Cardiac muscle cell (in vitro differentiated cells and primary cell): Measurements from ENCODE around the gene ABCC8. TPM values are rescaled to one million over a fixed set of nuclear protein-coding genes. Genes with fewer than 3 reads are reported as not detected.

ENCODE experiments used
- DNase-seq, 2 donors: peaks; one replicate each; pipeline versions ENCODE4 v3.0.0 to v3.0.0-alpha.2; 2010 to 2017; ENCODE audit warnings: low read depth in 1 of 2, low spot score in 1 of 2
- H3K27ac ChIP-seq: fragments of 200-600 bp; sonication (generic); 2 replicates; pipeline ENCODE4 v1.5.1; 2016
- H3K27me3 ChIP-seq: fragments of 200-600 bp; sonication (generic); 2 replicates; pipeline ENCODE4 v1.6.0; 2016; ENCODE audit warnings: control low read depth
- H3K36me3 ChIP-seq: fragments of 200-600 bp; sonication (generic); 2 replicates; pipeline ENCODE4 v1.5.1; 2016; ENCODE audit warnings: control low read depth
- H3K4me1 ChIP-seq: fragments of 200-600 bp; sonication (generic); 2 replicates; pipeline ENCODE4 v1.8.1; 2017; ENCODE audit warnings: low read depth, mild to moderate bottlenecking, mixed run types
- H3K4me3 ChIP-seq: fragments of 200-600 bp; sonication (generic); 2 replicates; pipeline ENCODE4 v1.5.1; 2016; ENCODE audit warnings: mild to moderate bottlenecking
- H3K9me3 ChIP-seq: fragments of 200-600 bp; sonication (generic); 2 replicates; pipeline ENCODE4 v1.5.1; 2017; ENCODE audit warnings: low read depth, mild to moderate bottlenecking, control low read depth
- polyA plus RNA-seq: library from polyadenylated mRNA; unstranded; fragments of >200 nt; fragmentation: Nextera tagmentation; extraction: Ambion mirVana; gene quantifications from 2 replicates; pipeline ENCODE4 v1.2.1, GENCODE V29; 2016
- total RNA-seq: library from RNA; depleted of rRNA; stranded (reverse); fragments of >200 nt; gene quantifications from 2 replicates; pipeline ENCODE4 v1.2.3, GENCODE V29; 2016
- TF ChIP-seq, protein P1 (sequence below): IDR thresholded peaks from 2 replicates; pipeline ENCODE4 v1.5.1; 2012; ENCODE audit warnings: low read depth, mild to moderate bottlenecking, low read length

ABCC8 gene
- total and polyA plus RNA-seq, 2 experiments from 2014 or later = 2.4 to 5.3 TPM

DNA sequence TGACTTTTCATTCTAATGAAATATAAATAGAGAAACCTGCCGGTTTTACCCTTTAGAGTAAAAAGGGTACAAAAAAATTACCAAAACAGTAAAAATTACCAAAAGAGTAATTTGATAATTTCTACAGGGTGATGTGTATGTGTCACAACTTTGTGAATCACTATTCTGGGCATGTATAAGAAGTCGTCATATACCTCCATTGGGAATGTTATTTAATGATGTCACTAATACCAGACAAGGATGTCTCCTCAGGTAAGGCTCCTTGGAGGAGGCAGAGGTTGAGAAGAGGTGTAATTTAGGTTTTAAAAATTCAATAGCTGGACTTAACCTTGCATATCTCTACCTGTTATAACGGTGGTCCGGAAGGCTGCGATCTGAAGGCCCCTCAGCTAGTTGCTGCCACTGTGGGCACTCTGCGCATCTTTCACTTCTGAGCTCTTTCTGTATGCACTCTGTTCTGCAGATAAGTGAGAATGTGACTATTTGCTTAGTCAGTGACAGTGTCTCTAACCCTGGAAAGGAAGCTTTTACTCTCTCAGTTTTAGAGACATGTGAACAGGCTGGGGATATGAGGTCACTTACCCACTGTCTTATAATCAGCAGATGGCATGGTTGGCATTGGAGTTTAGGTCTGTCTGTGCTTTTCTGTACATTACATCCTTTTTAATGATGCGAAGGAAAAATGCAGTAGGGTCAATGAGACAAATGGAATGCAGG is 126.0 kb downstream of the ABCC8 start:
- no peak for DNase-seq
- Histone ChIP-seq H3K36me3 (no peaks in the 10 kb centered on the region), H3K4me3 (no peak overlapping the region), H3K4me1 (peaks cover 6% of the 10 kb centered on the region), H3K27ac (no peak overlapping the region), H3K9me3 (no peaks in the 10 kb centered on the region), H3K27me3 (peaks cover 41% of the 10 kb centered on the region)
- TF ChIP-seq, protein P1, sequence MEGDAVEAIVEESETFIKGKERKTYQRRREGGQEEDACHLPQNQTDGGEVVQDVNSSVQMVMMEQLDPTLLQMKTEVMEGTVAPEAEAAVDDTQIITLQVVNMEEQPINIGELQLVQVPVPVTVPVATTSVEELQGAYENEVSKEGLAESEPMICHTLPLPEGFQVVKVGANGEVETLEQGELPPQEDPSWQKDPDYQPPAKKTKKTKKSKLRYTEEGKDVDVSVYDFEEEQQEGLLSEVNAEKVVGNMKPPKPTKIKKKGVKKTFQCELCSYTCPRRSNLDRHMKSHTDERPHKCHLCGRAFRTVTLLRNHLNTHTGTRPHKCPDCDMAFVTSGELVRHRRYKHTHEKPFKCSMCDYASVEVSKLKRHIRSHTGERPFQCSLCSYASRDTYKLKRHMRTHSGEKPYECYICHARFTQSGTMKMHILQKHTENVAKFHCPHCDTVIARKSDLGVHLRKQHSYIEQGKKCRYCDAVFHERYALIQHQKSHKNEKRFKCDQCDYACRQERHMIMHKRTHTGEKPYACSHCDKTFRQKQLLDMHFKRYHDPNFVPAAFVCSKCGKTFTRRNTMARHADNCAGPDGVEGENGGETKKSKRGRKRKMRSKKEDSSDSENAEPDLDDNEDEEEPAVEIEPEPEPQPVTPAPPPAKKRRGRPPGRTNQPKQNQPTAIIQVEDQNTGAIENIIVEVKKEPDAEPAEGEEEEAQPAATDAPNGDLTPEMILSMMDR = no peak

DNA sequence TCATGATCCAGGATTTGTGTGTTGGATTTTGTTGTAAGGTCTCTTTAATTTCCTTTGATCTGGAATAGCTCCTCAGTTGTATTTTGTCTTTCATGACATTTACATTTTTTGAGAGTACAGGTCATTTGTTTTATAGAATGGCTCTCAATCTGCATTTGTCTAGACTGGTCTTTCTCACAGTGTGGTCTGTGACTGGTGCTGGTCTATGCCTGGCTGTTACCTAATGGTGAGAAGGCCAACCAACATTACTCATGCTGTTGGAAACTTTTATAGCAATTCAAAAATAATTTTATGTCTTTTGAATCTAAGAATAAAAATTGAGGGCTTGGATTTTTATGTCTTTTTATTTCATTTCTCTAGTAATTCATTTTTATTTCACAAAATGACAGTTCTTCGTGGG is 129.0 kb downstream of the ABCC8 start:
- no peak overlapping the region for H3K27ac ChIP-seq
- no peaks in the 10 kb centered on the region for H3K36me3 ChIP-seq
- no peaks in the 10 kb centered on the region for H3K4me1 ChIP-seq
- no peak overlapping the region for H3K4me3 ChIP-seq
- no peaks in the 10 kb centered on the region for H3K9me3 ChIP-seq
- no peak for DNase-seq
- peaks cover 35% of the 10 kb centered on the region for H3K27me3 ChIP-seq
- TF ChIP-seq, protein P1 = no peak

DNA sequence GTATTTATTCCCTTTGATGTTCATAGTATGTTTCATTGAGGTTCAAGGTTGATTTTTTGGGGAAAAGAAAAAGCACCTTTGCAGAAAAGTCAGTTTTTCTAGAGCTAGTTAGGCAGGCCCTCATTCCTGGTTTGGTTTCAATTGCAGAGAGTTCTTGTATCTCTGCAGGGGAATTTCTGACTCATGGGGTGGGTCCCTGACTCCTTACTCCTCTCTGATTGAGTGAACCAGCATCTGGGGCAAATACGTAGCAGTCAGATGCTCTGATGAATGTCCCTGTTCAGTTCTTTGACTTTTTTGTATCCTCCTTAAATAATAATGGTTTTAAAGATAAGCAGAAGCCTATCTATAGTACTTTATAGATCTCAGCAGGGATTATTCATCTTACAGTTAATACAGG is 132.7 kb downstream of the ABCC8 start:
- no peaks in the 10 kb centered on the region for H3K36me3 ChIP-seq
- H3K27me3 ChIP-seq = no peaks in the 10 kb centered on the region
- DNase-seq = peak in 1 of 2 donors; percentile 85
- H3K9me3 ChIP-seq = no peaks in the 10 kb centered on the region
- H3K4me3 ChIP-seq = no peak overlapping the region
- H3K4me1 ChIP-seq = no peaks in the 10 kb centered on the region
- H3K27ac ChIP-seq = no peak overlapping the region
- TF ChIP-seq, protein P1 = no peak

DNA sequence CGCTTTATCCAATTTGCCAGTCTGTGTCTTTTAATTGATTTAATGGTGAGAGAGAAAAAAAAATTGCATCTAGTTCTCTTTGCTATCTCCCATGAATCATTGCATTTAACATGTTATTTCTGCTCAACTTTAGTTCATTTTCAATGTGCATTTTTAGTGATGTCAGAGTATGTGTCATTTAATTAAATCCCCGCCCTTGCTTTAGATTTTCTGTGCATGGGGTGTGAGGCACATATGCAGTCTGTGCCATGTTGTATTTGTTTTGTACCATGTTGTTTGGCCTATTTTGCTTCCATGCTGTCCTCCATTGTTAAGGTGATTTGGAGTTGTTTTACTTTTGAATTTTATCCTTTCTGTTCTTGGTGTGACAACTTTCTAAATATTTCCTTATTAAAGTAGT is 133.4 kb downstream of the ABCC8 start:
- no peak for DNase-seq
- Histone ChIP-seq H3K27me3 (no peaks in the 10 kb centered on the region), H3K27ac (no peak overlapping the region), H3K36me3 (no peaks in the 10 kb centered on the region), H3K4me3 (no peak overlapping the region), H3K9me3 (no peaks in the 10 kb centered on the region), H3K4me1 (no peaks in the 10 kb centered on the region)
- TF ChIP-seq, protein P1 = no peak

Other genes with a start within 250 kb of the ABCC8 start
- gene NUCB2, start 200.1 kb downstream of the ABCC8 start, total RNA-seq = 26.6 and 52.4 TPM in 2 replicates
- 120 and 129 TPM in 2 replicates for gene NUCB2, start 200.1 kb downstream of the ABCC8 start, polyA plus RNA-seq
- gene NCR3LG1, start 125.0 kb downstream of the ABCC8 start, total RNA-seq = 5.2 and 7.6 TPM in 2 replicates
- gene NCR3LG1, start 125.0 kb downstream of the ABCC8 start, polyA plus RNA-seq = 2.0 and 2.7 TPM in 2 replicates
- 12.8 and 17.0 TPM in 2 replicates for gene KCNJ11, start 88.2 kb downstream of the ABCC8 start, total RNA-seq
- gene KCNJ11, start 88.2 kb downstream of the ABCC8 start, polyA plus RNA-seq = 4.7 and 10.1 TPM in 2 replicates
- gene USH1C, start 67.6 kb upstream of the ABCC8 start, total RNA-seq = 0.04 and 0.54 TPM in 2 replicates
- gene USH1C, start 67.6 kb upstream of the ABCC8 start, polyA plus RNA-seq = not detected in 2 replicates
- gene OTOG, start 70.4 kb upstream of the ABCC8 start, total RNA-seq = 0.14 and 0.15 TPM in 2 replicates
- gene OTOG, start 70.4 kb upstream of the ABCC8 start, polyA plus RNA-seq = 0.49 TPM in 1 of 2 replicates, not detected in the other
- gene MYOD1, start 242.7 kb upstream of the ABCC8 start, total RNA-seq = not detected in 2 replicates
- not detected in 2 replicates for gene MYOD1, start 242.7 kb upstream of the ABCC8 start, polyA plus RNA-seq